BE2C (cell line): ENCODE results near the gene ITPRIP.

ENCODE experiments used
- DNase-seq: peaks from one replicate; pipeline ENCODE4 v3.0.0-alpha.2; 2020
- H3K27me3 ChIP-seq: fragments of 250-450 bp; sonication (Bioruptor Pico); 2 replicates; pipeline ENCODE4 v1.5.1; 2020; ENCODE audit warnings: mild to moderate bottlenecking
- H3K36me3 ChIP-seq: fragments of 250-450 bp; sonication (Bioruptor Pico); 2 replicates; pipeline ENCODE4 v1.5.1; 2020; ENCODE audit warnings: mild to moderate bottlenecking
- H3K4me1 ChIP-seq: fragments of 250-450 bp; sonication (Bioruptor Pico); 2 replicates; pipeline ENCODE4 v1.5.1; 2020
- H3K4me3 ChIP-seq: 2 replicates; pipeline ENCODE4 v1.5.1; 2011; ENCODE audit warnings: low read depth, low read length
- H3K9me3 ChIP-seq: fragments of 250-450 bp; sonication (Bioruptor Pico); 2 replicates; pipeline ENCODE4 v1.5.1; 2020
- CTCF ChIP-seq: IDR thresholded peaks from 2 replicates; pipeline ENCODE4 v1.5.1; 2012; ENCODE audit warnings: mild to moderate bottlenecking, low read depth, low read length

ITPRIP gene

GRCh38 chr10:104333728-104334373, 4.4 kb downstream of the ITPRIP start:
- no peak for TF ChIP-seq CTCF
- DNase-seq, result no peak
- no peaks in the 10 kb centered on the region for H3K9me3 ChIP-seq
- no peaks in the 10 kb centered on the region for H3K4me1 ChIP-seq
- H3K27me3 ChIP-seq, result peaks cover 21% of the 10 kb centered on the region
- H3K36me3 ChIP-seq, result no peaks in the 10 kb centered on the region
- no peak overlapping the region for H3K4me3 ChIP-seq

- DNase-seq, result no peak
- no peaks in the 10 kb centered on the region for H3K4me1 ChIP-seq
- TF ChIP-seq CTCF, result no peak
- H3K36me3 ChIP-seq, result no peaks in the 10 kb centered on the region
- peaks cover 14% of the 10 kb centered on the region for H3K27me3 ChIP-seq
- no peaks in the 10 kb centered on the region for H3K9me3 ChIP-seq
- H3K4me3 ChIP-seq, result no peak overlapping the region
Measured at GRCh38 chr10:104333032-104333727, 5.1 kb downstream of the ITPRIP start.

- no peaks in the 10 kb centered on the region for H3K36me3 ChIP-seq
- no peak overlapping the region for H3K4me3 ChIP-seq
- TF ChIP-seq CTCF, result no peak
- H3K4me1 ChIP-seq, result no peaks in the 10 kb centered on the region
- no peaks in the 10 kb centered on the region for H3K9me3 ChIP-seq
- no peak for DNase-seq
- peaks cover 7% of the 10 kb centered on the region for H3K27me3 ChIP-seq
Measured at GRCh38 chr10:104332243-104333031, 5.8 kb downstream of the ITPRIP start.

- Histone ChIP-seq H3K4me1 (no peaks in the 10 kb centered on the region), H3K9me3 (no peaks in the 10 kb centered on the region), H3K4me3 (no peak overlapping the region), H3K27me3 (no peaks in the 10 kb centered on the region), H3K36me3 (no peaks in the 10 kb centered on the region)
- DNase-seq, result no peak
- no peak for TF ChIP-seq CTCF
Measured at GRCh38 chr10:104331208-104331838, 6.9 kb downstream of the ITPRIP start.

GRCh38 chr10:104330168-104331110, 7.8 kb downstream of the ITPRIP start:
- Histone ChIP-seq H3K9me3 (no peaks in the 10 kb centered on the region), H3K4me1 (no peaks in the 10 kb centered on the region), H3K4me3 (no peak overlapping the region), H3K36me3 (no peaks in the 10 kb centered on the region), H3K27me3 (no peaks in the 10 kb centered on the region)
- DNase-seq, result no peak
- TF ChIP-seq CTCF, result no peak
